Mesenchymal stem cell (in vitro differentiated cells and primary cell): Measurements from ENCODE around the gene WWOX.

Experiments
- DNase-seq: peaks from one replicate; pipeline ENCODE4 v3.0.0-alpha.2; 2013
- H2AFZ ChIP-seq: one replicate; pipeline ENCODE4 v1.6.1; 2013; ENCODE audit warnings: low read depth, mild to moderate bottlenecking, control low read depth, inconsistent platforms, low read length, moderate library complexity
- H2AK5ac ChIP-seq: 2 replicates; pipeline ENCODE4 v1.6.1; 2013; ENCODE audit warnings: low read length, moderate library complexity, mild to moderate bottlenecking, inconsistent platforms; ENCODE audit not compliant: severe bottlenecking
- H2BK120ac ChIP-seq: one replicate; pipeline ENCODE4 v1.6.1; 2013; ENCODE audit warnings: low read depth, mild to moderate bottlenecking, inconsistent platforms, low read length, moderate library complexity
- H2BK12ac ChIP-seq, 2 experiments: one replicate each; pipeline ENCODE4 v1.6.1; 2013; ENCODE audit warnings: inconsistent platforms in 2 of 2, low read length in 2 of 2, mild to moderate bottlenecking in 2 of 2, moderate library complexity in 2 of 2, control low read depth in 1 of 2
- H2BK15ac ChIP-seq: one replicate; pipeline ENCODE4 v1.6.1; 2013; ENCODE audit warnings: mild to moderate bottlenecking, low read depth, inconsistent platforms; ENCODE audit not compliant: poor library complexity, severe bottlenecking
- H2BK5ac ChIP-seq: 2 replicates; pipeline ENCODE4 v1.6.1; 2013; ENCODE audit warnings: low read depth, mild to moderate bottlenecking, low read length, control low read depth, inconsistent platforms; ENCODE audit not compliant: poor library complexity, severe bottlenecking
- H3K14ac ChIP-seq, 2 experiments: one replicate each; pipeline ENCODE4 v1.6.1; 2013; ENCODE audit warnings: inconsistent platforms in 2 of 2, low read length in 2 of 2, control low read depth in 1 of 2, mild to moderate bottlenecking in 1 of 2, moderate library complexity in 1 of 2
- H3K18ac ChIP-seq, 2 experiments: one replicate each; pipeline ENCODE4 v1.6.1; 2013; ENCODE audit warnings: inconsistent platforms in 2 of 2, low read length in 2 of 2, control low read depth in 1 of 2, low read depth in 1 of 2, mild to moderate bottlenecking in 1 of 2
- H3K23ac ChIP-seq, 2 experiments: one replicate each; pipeline ENCODE4 v1.6.1; 2013; ENCODE audit warnings: inconsistent platforms in 2 of 2, low read length in 2 of 2, mild to moderate bottlenecking in 2 of 2, moderate library complexity in 2 of 2, control low read depth in 1 of 2
- H3K27ac ChIP-seq: 2 replicates; pipeline ENCODE4 v1.5.1; 2013; ENCODE audit warnings: mild to moderate bottlenecking, moderate library complexity, low read length, control low read depth, inconsistent platforms; ENCODE audit not compliant: poor library complexity, severe bottlenecking
- H3K27me3 ChIP-seq, 2 experiments: 2 replicates each; pipeline versions ENCODE4 v1.6.1 to v1.7.0; 2013; ENCODE audit warnings: low read length in 2 of 2, mild to moderate bottlenecking in 2 of 2, moderate library complexity in 2 of 2, control low read depth in 1 of 2, inconsistent platforms in 1 of 2; ENCODE audit not compliant: control insufficient read depth in 1 of 2, insufficient read depth in 1 of 2
- H3K36me3 ChIP-seq, 2 experiments: 2 replicates each; pipeline versions ENCODE4 v1.6.1 to v1.7.0; 2013; ENCODE audit warnings: low read length in 2 of 2, control low read depth in 1 of 2, inconsistent platforms in 1 of 2, low read depth in 1 of 2, mild to moderate bottlenecking in 1 of 2; ENCODE audit not compliant: insufficient read depth in 2 of 2, control insufficient read depth in 1 of 2
- H3K4ac ChIP-seq, 2 experiments: one replicate each; pipeline ENCODE4 v1.6.1; 2013; ENCODE audit warnings: inconsistent platforms in 2 of 2, low read length in 2 of 2, mild to moderate bottlenecking in 2 of 2, moderate library complexity in 2 of 2, control low read depth in 1 of 2, low read depth in 1 of 2
- H3K4me1 ChIP-seq: 2 replicates; pipeline ENCODE4 v1.6.1; 2013; ENCODE audit warnings: low read depth, low read length, control low read depth; ENCODE audit not compliant: control insufficient read depth, insufficient read depth
- H3K4me2 ChIP-seq: 2 replicates; pipeline ENCODE4 v1.6.1; 2013; ENCODE audit warnings: low read length, mild to moderate bottlenecking, inconsistent platforms; ENCODE audit not compliant: poor library complexity, severe bottlenecking
- H3K4me3 ChIP-seq, 2 experiments: 2 replicates each; pipeline versions ENCODE4 v1.5.1 to v1.7.0; 2013; ENCODE audit warnings: low read length in 2 of 2, mild to moderate bottlenecking in 2 of 2, control low read depth in 1 of 2, low read depth in 1 of 2; ENCODE audit not compliant: insufficient read depth in 1 of 2
- H3K79me1 ChIP-seq: replicated peaks from 2 replicates; pipeline ENCODE4 v1.6.1; 2013; ENCODE audit warnings: mild to moderate bottlenecking, control low read depth, low read length, inconsistent platforms; ENCODE audit not compliant: poor library complexity, severe bottlenecking
- H3K9ac ChIP-seq: 2 replicates; pipeline ENCODE4 v1.7.0; 2013; ENCODE audit warnings: mild to moderate bottlenecking, low read length, moderate library complexity
- H3K9me3 ChIP-seq: 2 replicates; pipeline ENCODE4 v1.7.0; 2013; ENCODE audit warnings: mild to moderate bottlenecking, low read length; ENCODE audit not compliant: control insufficient read depth
- H4K8ac ChIP-seq: one replicate; pipeline ENCODE4 v1.6.1; 2013; ENCODE audit warnings: inconsistent platforms, mild to moderate bottlenecking, low read length, moderate library complexity
- H4K91ac ChIP-seq: one replicate; pipeline ENCODE4 v1.6.1; 2013; ENCODE audit warnings: mild to moderate bottlenecking, low read length, inconsistent platforms
- WGBS: methylation state at CpG from one replicate; pipeline ENCODE4 v1.1.7; 2013; ENCODE audit warnings: mixed read lengths; 5-methylcytosine and 5-hydroxymethylcytosine counted together

Gene WWOX

DNA sequence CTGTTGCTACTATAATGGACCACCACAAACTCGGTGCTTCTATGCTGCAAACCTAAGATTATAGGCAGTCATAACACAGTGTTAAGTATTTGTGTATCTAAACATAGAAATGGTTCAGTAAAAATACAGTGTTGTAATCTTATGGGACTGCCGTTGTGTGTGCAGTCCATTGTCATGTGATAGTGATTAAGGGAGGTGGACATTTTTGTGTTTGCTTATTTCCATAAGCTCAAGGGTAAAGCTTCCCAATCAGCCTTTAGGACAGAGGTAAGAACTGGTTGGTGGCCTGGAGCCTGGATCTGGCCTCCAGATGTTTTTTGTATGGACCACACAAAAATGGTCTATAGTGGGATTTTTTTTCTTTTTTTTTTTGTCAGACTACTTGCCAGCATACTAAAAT, 29.9 kb downstream of the WWOX start:
- Histone ChIP-seq H3K18ac (no peak overlapping the region), H3K27ac (no peak overlapping the region), H3K4me1 (no peaks in the 10 kb centered on the region), H3K27me3 (no peaks in the 10 kb centered on the region), H3K4ac (no peak overlapping the region), H2BK15ac (no peak overlapping the region), H2BK120ac (no peak overlapping the region), H2AFZ (no peak overlapping the region), H3K23ac (no peak overlapping the region), H3K9me3 (peaks cover 3% of the 10 kb centered on the region), H4K91ac (no peak overlapping the region), H3K9ac (peak overlapping the region; percentile 43), H4K8ac (no peak overlapping the region), H3K4me2 (no peak overlapping the region), H3K14ac (no peak overlapping the region), H3K79me1 (no peaks in the 10 kb centered on the region), H2BK12ac (no peak overlapping the region), H3K36me3 (peaks cover 0 to 3% of the 10 kb centered on the region in 2 experiments), H2BK5ac (no peak overlapping the region), H2AK5ac (no peak overlapping the region), H3K4me3 (peak overlapping the region in 1 of 2 experiments; percentile 34)
- DNase-seq, result no peak
- 94% methylated on average over 2 of the region's 2 CpGs for WGBS

DNA sequence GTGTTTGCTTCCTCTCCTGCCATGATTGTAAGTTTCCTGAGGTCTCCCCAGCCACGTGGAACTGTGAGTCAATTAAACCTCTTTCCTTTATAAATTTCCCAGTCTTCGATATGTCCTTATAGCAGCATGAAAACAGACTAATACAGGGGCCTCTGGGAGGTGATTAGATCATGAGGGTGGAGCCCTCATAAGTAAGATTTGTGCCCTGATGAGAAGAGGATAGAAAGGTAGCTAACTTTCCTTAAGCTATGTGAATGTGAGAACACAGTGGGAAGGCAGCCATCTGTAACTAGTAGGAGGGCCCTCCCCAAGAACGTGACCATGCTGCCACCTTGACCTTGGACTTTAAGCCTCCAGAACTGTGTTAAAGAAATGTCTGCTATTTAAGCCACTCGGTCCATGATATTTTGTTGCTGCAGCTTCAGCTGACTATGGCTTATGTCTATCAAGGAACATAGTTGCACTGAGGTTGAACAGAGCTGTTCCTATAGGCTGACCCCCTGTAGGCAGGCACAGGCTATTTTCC, 30.7 kb downstream of the WWOX start:
- H2BK15ac ChIP-seq, result no peak overlapping the region
- no peak overlapping the region for H3K4ac ChIP-seq
- H3K4me2 ChIP-seq, result no peak overlapping the region
- no peak overlapping the region for H4K8ac ChIP-seq
- H3K9ac ChIP-seq, result no peak overlapping the region
- H2BK5ac ChIP-seq, result no peak overlapping the region
- H3K14ac ChIP-seq, result no peak overlapping the region
- DNase-seq, result no peak
- no peak overlapping the region for H2BK12ac ChIP-seq
- H3K9me3 ChIP-seq, result peaks cover 3% of the 10 kb centered on the region
- no peak overlapping the region for H2AFZ ChIP-seq
- no peaks in the 10 kb centered on the region for H3K4me1 ChIP-seq
- H3K18ac ChIP-seq, result no peak overlapping the region
- peaks cover 0 to 3% of the 10 kb centered on the region in 2 experiments for H3K36me3 ChIP-seq
- no peak overlapping the region for H3K23ac ChIP-seq
- H2BK120ac ChIP-seq, result no peak overlapping the region
- no peak overlapping the region for H4K91ac ChIP-seq
- no peaks in the 10 kb centered on the region for H3K27me3 ChIP-seq
- no peak overlapping the region for H2AK5ac ChIP-seq
- no peak overlapping the region for H3K4me3 ChIP-seq
- no peak overlapping the region for H3K27ac ChIP-seq
- 96% methylated on average over 3 of the region's 4 CpGs for WGBS
- H3K79me1 ChIP-seq, result no peaks in the 10 kb centered on the region

DNA sequence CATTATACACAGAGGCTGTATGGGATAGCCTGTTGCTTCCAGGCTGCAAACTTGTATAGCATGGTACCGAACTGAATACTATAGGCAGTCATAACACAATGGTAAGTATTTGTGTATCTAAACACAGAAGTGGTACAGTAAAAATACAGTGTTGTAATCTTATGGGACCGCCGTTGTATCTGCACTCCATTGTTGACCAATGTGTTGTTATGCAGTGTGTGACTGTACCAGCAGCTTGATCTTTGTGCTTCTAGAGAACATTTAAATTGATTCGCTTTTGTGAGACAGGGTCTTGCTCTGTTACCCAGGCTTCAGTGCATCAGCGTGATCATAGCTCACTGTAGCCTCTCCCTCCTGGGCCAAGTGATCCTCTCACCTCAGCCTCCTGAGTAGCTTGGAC, 31.5 kb downstream of the WWOX start:
- Histone ChIP-seq H2AK5ac (no peak overlapping the region), H3K9me3 (peaks cover 3% of the 10 kb centered on the region), H2BK5ac (no peak overlapping the region), H3K4me1 (no peaks in the 10 kb centered on the region), H3K27ac (no peak overlapping the region), H3K36me3 (no peaks in the 10 kb centered on the region), H3K27me3 (no peaks in the 10 kb centered on the region), H3K79me1 (no peaks in the 10 kb centered on the region), H3K9ac (no peak overlapping the region), H2BK15ac (no peak overlapping the region), H2BK120ac (no peak overlapping the region), H3K4ac (no peak overlapping the region), H2BK12ac (no peak overlapping the region), H2AFZ (no peak overlapping the region), H3K18ac (no peak overlapping the region), H4K91ac (no peak overlapping the region), H3K4me2 (no peak overlapping the region), H3K14ac (no peak overlapping the region), H3K4me3 (no peak overlapping the region), H3K23ac (no peak overlapping the region), H4K8ac (no peak overlapping the region)
- no peak for DNase-seq
- WGBS, result 96% methylated on average over 5 of the region's 5 CpGs

DNA sequence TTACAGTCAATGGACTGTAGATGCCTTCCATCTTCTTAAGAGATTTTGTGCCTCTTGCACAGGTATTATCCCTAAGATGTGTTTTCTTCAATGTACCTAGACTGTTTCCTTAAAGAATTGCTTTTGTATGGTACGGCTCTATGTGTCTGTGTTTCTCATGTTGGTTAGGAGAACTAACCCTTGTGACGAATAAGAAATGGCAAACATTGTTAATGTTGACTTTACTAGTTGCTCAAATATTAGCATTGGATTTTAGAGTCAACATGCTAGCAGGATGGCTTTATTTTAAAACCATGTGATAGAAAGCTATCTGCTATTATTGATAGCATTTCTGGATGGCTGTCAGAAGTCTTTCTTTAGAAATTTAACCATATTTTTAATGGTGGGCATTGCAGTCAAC, 34.5 kb downstream of the WWOX start:
- Histone ChIP-seq H3K23ac (no peak overlapping the region), H3K27me3 (no peaks in the 10 kb centered on the region), H3K4me2 (no peak overlapping the region), H3K27ac (no peak overlapping the region), H2AK5ac (no peak overlapping the region), H4K91ac (no peak overlapping the region), H3K4ac (no peak overlapping the region), H2BK15ac (no peak overlapping the region), H2BK5ac (no peak overlapping the region), H2AFZ (no peak overlapping the region), H3K79me1 (no peaks in the 10 kb centered on the region), H3K9me3 (peaks cover 3% of the 10 kb centered on the region), H3K4me1 (no peaks in the 10 kb centered on the region), H3K4me3 (no peak overlapping the region), H2BK12ac (no peak overlapping the region), H3K9ac (no peak overlapping the region), H3K14ac (no peak overlapping the region), H3K36me3 (peaks cover 0 to 3% of the 10 kb centered on the region in 2 experiments), H2BK120ac (no peak overlapping the region), H3K18ac (no peak overlapping the region), H4K8ac (no peak overlapping the region)
- 85% methylated on average over 2 of the region's 2 CpGs for WGBS
- DNase-seq, result no peak
